K562 (cell line): ENCODE data around the gene ACLY.

Source experiments
- EP300 ChIP-seq: IDR thresholded peaks from 2 replicates; pipeline ENCODE4 v1.6.1; 2012; ENCODE audit warnings: low read length, improper control_type of control experiment
- EZH2 ChIP-seq: IDR thresholded peaks from 2 replicates; pipeline ENCODE4 v1.6.1; 2012; ENCODE audit warnings: low read depth, mild to moderate bottlenecking, inconsistent platforms, low read length, borderline replicate concordance
- JUN ChIP-seq, 2 experiments: sonication (generic) in 1 of 2; formaldehyde crosslinking in 1 of 2; IDR thresholded peaks; 2 replicates each; pipeline versions ENCODE4 v1.6.1 to v1.8.0; 2012 to 2022; ENCODE audit warnings: borderline replicate concordance in 2 of 2, mild to moderate bottlenecking in 2 of 2, improper control_type of control experiment in 1 of 2, low read depth in 1 of 2, low read length in 1 of 2, missing genetic modification reagents in 1 of 2
- RFX5 ChIP-seq: IDR thresholded peaks from 2 replicates; pipeline ENCODE4 v1.6.1; 2011; ENCODE audit warnings: low read depth, mild to moderate bottlenecking, improper control_type of control experiment, low read length
- SIN3B ChIP-seq: fragments of 450-650 bp; IDR thresholded peaks from 2 replicates; pipeline ENCODE4 v1.6.1; 2017; ENCODE audit warnings: low read depth, mild to moderate bottlenecking, moderate library complexity
- SRSF7 ChIP-seq: fragments of 200-400 bp; formaldehyde crosslinking; optimal IDR thresholded peaks from 2 replicates; pipeline ENCODE3; 2017; ENCODE audit warnings: mild to moderate bottlenecking, low read depth, low read length
- STAT5B ChIP-seq: fragments of 250-450 bp; sonication (Bioruptor Pico); IDR thresholded peaks from 2 replicates; pipeline ENCODE4 v1.8.0; 2021; ENCODE audit warnings: mild to moderate bottlenecking, inconsistent platforms
- ZNF274 ChIP-seq: IDR thresholded peaks from 2 replicates; pipeline ENCODE4 v1.6.1; 2011; ENCODE audit warnings: low read depth, mild to moderate bottlenecking, low read length, moderate library complexity, borderline replicate concordance
- TF ChIP-seq, protein P1 (sequence below): fragments of 450-650 bp; IDR thresholded peaks from 2 replicates; pipeline ENCODE4 v1.7.1; 2018; ENCODE audit warnings: mild to moderate bottlenecking, low read depth; ENCODE audit not compliant: partially characterized antibody
- TF ChIP-seq, protein P2 (sequence below): fragments of 450-650 bp; formaldehyde crosslinking; conservative IDR thresholded peaks from 2 replicates; pipeline ENCODE4 v1.4.0; 2022; ENCODE audit warnings: mild to moderate bottlenecking, missing genetic modification characterization
- TF ChIP-seq, protein P3 (sequence below), 3 experiments: IDR thresholded peaks in 2 of 3; conservative IDR thresholded peaks in 1 of 3; 2 replicates each; pipeline ENCODE4 v1.5.1; 2011 to 2012; ENCODE audit warnings: low read length in 3 of 3, mild to moderate bottlenecking in 3 of 3, control low read depth in 2 of 3, improper control_type of control experiment in 1 of 3, inconsistent platforms in 1 of 3, low read depth in 1 of 3, mixed read lengths in 1 of 3, moderate library complexity in 1 of 3; ENCODE audit not compliant: insufficient read depth in 2 of 3
- TF ChIP-seq, protein P4 (sequence below): sonication (generic); formaldehyde crosslinking; IDR thresholded peaks from 2 replicates; pipeline ENCODE4 v1.5.0; 2020; ENCODE audit warnings: missing genetic modification reagents

DNA sequence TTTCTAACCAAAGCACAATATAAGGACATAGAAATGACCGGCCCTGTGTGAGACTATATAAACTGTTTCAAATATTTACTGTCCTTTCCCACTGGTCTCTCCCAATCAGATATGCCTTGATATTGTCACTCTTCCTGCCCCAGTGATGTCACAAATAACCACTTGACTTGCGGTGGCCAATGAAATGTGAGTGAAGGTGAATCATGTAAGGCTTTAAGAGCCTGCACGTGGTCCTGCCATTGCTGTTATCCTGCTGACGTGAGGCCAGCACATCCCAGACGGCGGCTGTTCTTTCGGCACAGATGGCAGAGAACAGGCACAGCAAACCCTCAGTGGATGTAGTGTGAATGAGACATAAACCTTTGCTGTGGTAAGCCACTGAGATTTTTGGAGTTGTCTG lies 48.1 kb downstream of the ACLY start:
- TF ChIP-seq, protein P1, sequence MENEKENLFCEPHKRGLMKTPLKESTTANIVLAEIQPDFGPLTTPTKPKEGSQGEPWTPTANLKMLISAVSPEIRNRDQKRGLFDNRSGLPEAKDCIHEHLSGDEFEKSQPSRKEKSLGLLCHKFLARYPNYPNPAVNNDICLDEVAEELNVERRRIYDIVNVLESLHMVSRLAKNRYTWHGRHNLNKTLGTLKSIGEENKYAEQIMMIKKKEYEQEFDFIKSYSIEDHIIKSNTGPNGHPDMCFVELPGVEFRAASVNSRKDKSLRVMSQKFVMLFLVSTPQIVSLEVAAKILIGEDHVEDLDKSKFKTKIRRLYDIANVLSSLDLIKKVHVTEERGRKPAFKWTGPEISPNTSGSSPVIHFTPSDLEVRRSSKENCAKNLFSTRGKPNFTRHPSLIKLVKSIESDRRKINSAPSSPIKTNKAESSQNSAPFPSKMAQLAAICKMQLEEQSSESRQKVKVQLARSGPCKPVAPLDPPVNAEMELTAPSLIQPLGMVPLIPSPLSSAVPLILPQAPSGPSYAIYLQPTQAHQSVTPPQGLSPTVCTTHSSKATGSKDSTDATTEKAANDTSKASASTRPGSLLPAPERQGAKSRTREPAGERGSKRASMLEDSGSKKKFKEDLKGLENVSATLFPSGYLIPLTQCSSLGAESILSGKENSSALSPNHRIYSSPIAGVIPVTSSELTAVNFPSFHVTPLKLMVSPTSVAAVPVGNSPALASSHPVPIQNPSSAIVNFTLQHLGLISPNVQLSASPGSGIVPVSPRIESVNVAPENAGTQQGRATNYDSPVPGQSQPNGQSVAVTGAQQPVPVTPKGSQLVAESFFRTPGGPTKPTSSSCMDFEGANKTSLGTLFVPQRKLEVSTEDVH, result no peak
- TF ChIP-seq ZNF274 (no peak), JUN (IDR thresholded peaks at IDR 0.05; ENCODE audit: borderline replicate concordance, low read depth, low read length) (no peak), JUN (CRISPR knock-in tag; IDR thresholded peaks at IDR 0.05; ENCODE audit: borderline replicate concordance) (no peak), SIN3B (no peak), RFX5 (no peak), EZH2 (no peak), EP300 (no peak), STAT5B (no peak), SRSF7 (no peak)
- TF ChIP-seq, protein P2, sequence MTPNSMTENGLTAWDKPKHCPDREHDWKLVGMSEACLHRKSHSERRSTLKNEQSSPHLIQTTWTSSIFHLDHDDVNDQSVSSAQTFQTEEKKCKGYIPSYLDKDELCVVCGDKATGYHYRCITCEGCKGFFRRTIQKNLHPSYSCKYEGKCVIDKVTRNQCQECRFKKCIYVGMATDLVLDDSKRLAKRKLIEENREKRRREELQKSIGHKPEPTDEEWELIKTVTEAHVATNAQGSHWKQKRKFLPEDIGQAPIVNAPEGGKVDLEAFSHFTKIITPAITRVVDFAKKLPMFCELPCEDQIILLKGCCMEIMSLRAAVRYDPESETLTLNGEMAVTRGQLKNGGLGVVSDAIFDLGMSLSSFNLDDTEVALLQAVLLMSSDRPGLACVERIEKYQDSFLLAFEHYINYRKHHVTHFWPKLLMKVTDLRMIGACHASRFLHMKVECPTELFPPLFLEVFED (CRISPR knock-in tag), result no peak
- TF ChIP-seq, protein P3, sequence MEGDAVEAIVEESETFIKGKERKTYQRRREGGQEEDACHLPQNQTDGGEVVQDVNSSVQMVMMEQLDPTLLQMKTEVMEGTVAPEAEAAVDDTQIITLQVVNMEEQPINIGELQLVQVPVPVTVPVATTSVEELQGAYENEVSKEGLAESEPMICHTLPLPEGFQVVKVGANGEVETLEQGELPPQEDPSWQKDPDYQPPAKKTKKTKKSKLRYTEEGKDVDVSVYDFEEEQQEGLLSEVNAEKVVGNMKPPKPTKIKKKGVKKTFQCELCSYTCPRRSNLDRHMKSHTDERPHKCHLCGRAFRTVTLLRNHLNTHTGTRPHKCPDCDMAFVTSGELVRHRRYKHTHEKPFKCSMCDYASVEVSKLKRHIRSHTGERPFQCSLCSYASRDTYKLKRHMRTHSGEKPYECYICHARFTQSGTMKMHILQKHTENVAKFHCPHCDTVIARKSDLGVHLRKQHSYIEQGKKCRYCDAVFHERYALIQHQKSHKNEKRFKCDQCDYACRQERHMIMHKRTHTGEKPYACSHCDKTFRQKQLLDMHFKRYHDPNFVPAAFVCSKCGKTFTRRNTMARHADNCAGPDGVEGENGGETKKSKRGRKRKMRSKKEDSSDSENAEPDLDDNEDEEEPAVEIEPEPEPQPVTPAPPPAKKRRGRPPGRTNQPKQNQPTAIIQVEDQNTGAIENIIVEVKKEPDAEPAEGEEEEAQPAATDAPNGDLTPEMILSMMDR (IDR thresholded peaks at IDR 0.05 in 2 of 3, conservative IDR thresholded peaks at IDR 0.05 in 1 of 3; ENCODE audit: insufficient read depth in 2 of 3, low read depth in 1 of 3, low read length in 3 of 3), result no peak
- TF ChIP-seq, protein P4, sequence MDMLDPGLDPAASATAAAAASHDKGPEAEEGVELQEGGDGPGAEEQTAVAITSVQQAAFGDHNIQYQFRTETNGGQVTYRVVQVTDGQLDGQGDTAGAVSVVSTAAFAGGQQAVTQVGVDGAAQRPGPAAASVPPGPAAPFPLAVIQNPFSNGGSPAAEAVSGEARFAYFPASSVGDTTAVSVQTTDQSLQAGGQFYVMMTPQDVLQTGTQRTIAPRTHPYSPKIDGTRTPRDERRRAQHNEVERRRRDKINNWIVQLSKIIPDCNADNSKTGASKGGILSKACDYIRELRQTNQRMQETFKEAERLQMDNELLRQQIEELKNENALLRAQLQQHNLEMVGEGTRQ (CRISPR knock-in tag), result no peak; the same call in 1 of the 2 replicates
